Loucy (cell line): ENCODE data around the gene IGF2BP2.

Experiments used
- H2AFZ ChIP-seq: fragments of 200-600 bp; sonication (generic); 2 replicates; pipeline ENCODE4 v1.6.0; 2016; ENCODE audit warnings: antibody characterized with exemption, mild to moderate bottlenecking, low read length, moderate library complexity
- H3F3A ChIP-seq: fragments of 200-600 bp; 2 replicates; pipeline ENCODE4 v1.6.0; 2016; ENCODE audit warnings: antibody characterized with exemption, low read depth, mild to moderate bottlenecking
- H3K27me3 ChIP-seq: fragments of 200-600 bp; sonication (generic); 2 replicates; pipeline ENCODE4 v1.6.1; 2014; ENCODE audit warnings: low read length, mild to moderate bottlenecking; ENCODE audit not compliant: insufficient read depth, poor library complexity, severe bottlenecking
- H3K36me3 ChIP-seq: fragments of 200-600 bp; sonication (generic); 2 replicates; pipeline ENCODE4 v1.6.1; 2016; ENCODE audit warnings: low read length; ENCODE audit not compliant: insufficient read depth
- H3K4me1 ChIP-seq: fragments of 200-600 bp; sonication (generic); 2 replicates; pipeline ENCODE4 v1.5.1; 2014; ENCODE audit warnings: low read length, mild to moderate bottlenecking; ENCODE audit not compliant: insufficient read depth, poor library complexity, severe bottlenecking
- H3K4me2 ChIP-seq: fragments of 200-600 bp; sonication (generic); 2 replicates; pipeline ENCODE4 v1.6.0; 2014; ENCODE audit warnings: antibody characterized with exemption, low read length, low read depth, mild to moderate bottlenecking; ENCODE audit not compliant: poor library complexity, severe bottlenecking
- H3K4me3 ChIP-seq: fragments of 200-600 bp; sonication (generic); 2 replicates; pipeline ENCODE4 v1.5.1; 2014; ENCODE audit warnings: low read length, mild to moderate bottlenecking, mixed read lengths; ENCODE audit not compliant: poor library complexity, severe bottlenecking
- H3K79me2 ChIP-seq: fragments of 200-600 bp; sonication (generic); 2 replicates; pipeline ENCODE4 v1.6.1; 2014; ENCODE audit warnings: low read length; ENCODE audit not compliant: insufficient read depth
- H3K9ac ChIP-seq: fragments of 200-600 bp; sonication (generic); 2 replicates; pipeline ENCODE4 v1.6.0; 2014; ENCODE audit warnings: mild to moderate bottlenecking, low read depth, low read length, moderate library complexity; ENCODE audit not compliant: poor library complexity, severe bottlenecking
- H3K9me2 ChIP-seq: fragments of 200-600 bp; sonication (generic); replicated peaks from 2 replicates; pipeline ENCODE4 v1.6.1; 2016; ENCODE audit warnings: low read depth, low read length, mixed read lengths
- H3K9me3 ChIP-seq: fragments of 200-600 bp; sonication (generic); 2 replicates; pipeline ENCODE4 v1.6.1; 2014; ENCODE audit warnings: mild to moderate bottlenecking, antibody characterized with exemption, low read length, low read depth; ENCODE audit not compliant: insufficient read depth
- H4K20me1 ChIP-seq: fragments of 200-600 bp; sonication (generic); 2 replicates; pipeline ENCODE4 v1.6.0; 2014; ENCODE audit warnings: antibody characterized with exemption, low read length, mild to moderate bottlenecking; ENCODE audit not compliant: insufficient read depth, poor library complexity, severe bottlenecking
- CTCF ChIP-seq: fragments of 200-600 bp; sonication (generic); conservative IDR thresholded peaks from 2 replicates; pipeline ENCODE4 v1.5.1; 2014; ENCODE audit warnings: mild to moderate bottlenecking, antibody characterized with exemption, low read length
- EZH2phosphoT487 ChIP-seq: fragments of 200-600 bp; IDR thresholded peaks from 2 replicates; pipeline ENCODE4 v1.6.1; 2018; ENCODE audit warnings: antibody characterized with exemption, mild to moderate bottlenecking, moderate library complexity, borderline replicate concordance

Gene IGF2BP2

GRCh38 chr3:185712337-185712736 is 112.5 kb downstream of the IGF2BP2 start:
- H4K20me1 ChIP-seq: no peaks in the 10 kb centered on the region
- no peak overlapping the region for H2AFZ ChIP-seq
- H3K9me2 ChIP-seq: no peaks in the 10 kb centered on the region
- TF ChIP-seq EZH2phosphoT487 (no peak), CTCF (no peak)
- H3K9me3 ChIP-seq: no peaks in the 10 kb centered on the region
- H3K4me2 ChIP-seq: no peak overlapping the region
- H3K36me3 ChIP-seq: no peaks in the 10 kb centered on the region
- H3K9ac ChIP-seq: no peak overlapping the region
- no peaks in the 10 kb centered on the region for H3K79me2 ChIP-seq
- no peaks in the 10 kb centered on the region for H3K27me3 ChIP-seq
- H3F3A ChIP-seq: no peaks in the 10 kb centered on the region
- no peak overlapping the region for H3K4me3 ChIP-seq
- H3K4me1 ChIP-seq: no peaks in the 10 kb centered on the region

- Histone ChIP-seq H3K4me3 (no peak overlapping the region), H3K27me3 (no peaks in the 10 kb centered on the region), H3K9ac (no peak overlapping the region), H3K36me3 (no peaks in the 10 kb centered on the region), H3K9me2 (no peaks in the 10 kb centered on the region), H3F3A (no peaks in the 10 kb centered on the region), H2AFZ (no peak overlapping the region), H3K4me2 (no peak overlapping the region), H4K20me1 (no peaks in the 10 kb centered on the region), H3K4me1 (no peaks in the 10 kb centered on the region), H3K79me2 (no peaks in the 10 kb centered on the region), H3K9me3 (no peaks in the 10 kb centered on the region)
- TF ChIP-seq CTCF (no peak), EZH2phosphoT487 (no peak)
Measured at GRCh38 chr3:185711255-185711870, 113.5 kb downstream of the IGF2BP2 start.

GRCh38 chr3:185709251-185709955 is 115.4 kb downstream of the IGF2BP2 start:
- Histone ChIP-seq H3K9me3 (no peaks in the 10 kb centered on the region), H3K79me2 (no peaks in the 10 kb centered on the region), H3K27me3 (no peaks in the 10 kb centered on the region), H3K4me2 (no peak overlapping the region), H2AFZ (no peak overlapping the region), H3F3A (no peaks in the 10 kb centered on the region), H3K9ac (no peak overlapping the region), H3K36me3 (no peaks in the 10 kb centered on the region), H4K20me1 (no peaks in the 10 kb centered on the region), H3K4me1 (no peaks in the 10 kb centered on the region), H3K4me3 (no peak overlapping the region), H3K9me2 (no peaks in the 10 kb centered on the region)
- TF ChIP-seq EZH2phosphoT487 (no peak), CTCF (no peak)
